H1 (cell line): Measurements from ENCODE around the gene NBEA. TPM values are rescaled to one million over a fixed set of nuclear protein-coding genes. Genes with fewer than 3 reads are reported as not detected.

Experiments
- CTCF ChIA-PET: fragments of 300-600 bp; sonication (Branson Sonifier 250); formaldehyde crosslinking; loops from one replicate; lab custom pipeline; 2021; ENCODE audit not compliant: partially characterized antibody; lab: Charles Lee
- POLR2A ChIA-PET: fragments of 300-600 bp; sonication (Branson Sonifier 250); formaldehyde crosslinking; loops from one replicate; lab custom pipeline; 2021; ENCODE audit warnings: inconsistent platforms; ENCODE audit not compliant: partially characterized antibody; lab: Charles Lee
- DNase-seq, 2 experiments: peaks; one replicate each; pipeline versions ENCODE4 v3.0.0 to v3.0.0-alpha.2; 2010 to 2022; ENCODE audit warnings: low spot score in 2 of 2, low read depth in 1 of 2, mixed read lengths in 1 of 2
- FAIRE-seq: peaks from 2 replicates; lab custom pipeline; 2011; peaks lifted over from hg19 to GRCh38; lab: Jason Lieb, UNC
- H2AFZ ChIP-seq: 2 replicates; pipeline ENCODE4 v1.8.1; 2012; ENCODE audit warnings: low read length, inconsistent platforms
- H2AK5ac ChIP-seq: 2 replicates; pipeline ENCODE4 v1.6.1; 2013; ENCODE audit warnings: low read depth, low read length
- H2BK120ac ChIP-seq: replicated peaks from 2 replicates; pipeline ENCODE3; 2013; ENCODE audit warnings: low read depth, low read length, inconsistent platforms
- H2BK12ac ChIP-seq: 2 replicates; pipeline ENCODE4 v1.6.1; 2013; ENCODE audit warnings: low read depth, low read length
- H2BK15ac ChIP-seq: 2 replicates; pipeline ENCODE4 v1.6.1; 2013; ENCODE audit warnings: low read length
- H2BK20ac ChIP-seq: 2 replicates; pipeline ENCODE4 v1.6.1; 2013; ENCODE audit warnings: low read length
- H2BK5ac ChIP-seq: 2 replicates; pipeline ENCODE4 v1.6.1; 2013; ENCODE audit warnings: low read depth, low read length
- H3K14ac ChIP-seq: 2 replicates; pipeline ENCODE4 v1.6.1; 2013; ENCODE audit warnings: inconsistent platforms; ENCODE audit not compliant: insufficient read length
- H3K18ac ChIP-seq: 2 replicates; pipeline ENCODE4 v1.6.1; 2013; ENCODE audit warnings: low read length; ENCODE audit errors: extremely low read depth
- H3K23ac ChIP-seq: 2 replicates; pipeline ENCODE4 v1.6.1; 2013; ENCODE audit warnings: inconsistent platforms; ENCODE audit not compliant: insufficient read length
- H3K23me2 ChIP-seq: 2 replicates; pipeline ENCODE4 v1.6.1; 2013; ENCODE audit warnings: low read depth, low read length
- H3K27ac ChIP-seq: 2 replicates; pipeline ENCODE4 v1.6.1; 2011; ENCODE audit warnings: low read depth, low read length, inconsistent platforms
- H3K27me3 ChIP-seq, 4 experiments: replicated peaks in 1 of 4; 1 replicate in 1 of 4; 2 replicates in 3 of 4; pipeline versions ENCODE4 v1.6.1 to v1.8.1; 2011 to 2013; ENCODE audit warnings: low read length in 3 of 4, mild to moderate bottlenecking in 3 of 4, inconsistent platforms in 2 of 4, mixed read lengths in 2 of 4, moderate library complexity in 1 of 4; ENCODE audit not compliant: control insufficient read depth in 3 of 4, insufficient read depth in 3 of 4; ENCODE audit errors: extremely low read depth in 1 of 4
- H3K36me3 ChIP-seq, 4 experiments: 2 replicates each; pipeline versions ENCODE4 v1.6.1 to v1.8.1; 2011 to 2013; ENCODE audit warnings: mild to moderate bottlenecking in 4 of 4, low read length in 3 of 4, moderate library complexity in 2 of 4, control low read depth in 1 of 4, inconsistent platforms in 1 of 4; ENCODE audit not compliant: insufficient read depth in 4 of 4, control insufficient read depth in 2 of 4
- H3K4ac ChIP-seq: replicated peaks from 2 replicates; pipeline ENCODE3; 2013; ENCODE audit warnings: low read length, low read depth, mixed read lengths, inconsistent platforms; ENCODE audit not compliant: insufficient read length
- H3K4me1 ChIP-seq, 4 experiments: replicated peaks in 1 of 4; 1 replicate in 1 of 4; 2 replicates in 3 of 4; pipeline versions ENCODE4 v1.6.1 to v1.8.1; 2011 to 2013; ENCODE audit warnings: low read length in 3 of 4, inconsistent platforms in 2 of 4, mixed read lengths in 1 of 4; ENCODE audit not compliant: insufficient read depth in 4 of 4, control insufficient read depth in 3 of 4
- H3K4me2 ChIP-seq, 2 experiments: 2 replicates each; pipeline versions ENCODE4 v1.6.1 to v1.8.1; 2011 to 2013; ENCODE audit warnings: low read depth in 2 of 2, low read length in 2 of 2, control low read depth in 1 of 2, inconsistent platforms in 1 of 2, mild to moderate bottlenecking in 1 of 2; ENCODE audit not compliant: insufficient read depth in 1 of 2
- H3K4me3 ChIP-seq, 4 experiments: fragments of 200-600, 300-600 bp in 1 of 4; sonication (generic), shearing (Covaris generic), sonication (Bioruptor Twin) in 1 of 4; 2 replicates each; pipeline versions ENCODE4 v1.5.1 to v1.8.1; 2011 to 2016; ENCODE audit warnings: low read length in 4 of 4, low read depth in 3 of 4, control low read depth in 2 of 4, inconsistent platforms in 2 of 4, mild to moderate bottlenecking in 2 of 4, mixed read lengths in 1 of 4, moderate library complexity in 1 of 4; ENCODE audit not compliant: insufficient read depth in 2 of 4; ENCODE audit errors: extremely low read depth in 1 of 4
- H3K56ac ChIP-seq: replicated peaks from 2 replicates; pipeline ENCODE3; 2013; ENCODE audit warnings: low read depth, mild to moderate bottlenecking, mixed read lengths, low read length, inconsistent platforms; ENCODE audit not compliant: insufficient read length
- H3K79me1 ChIP-seq: 2 replicates; pipeline ENCODE4 v1.6.1; 2013; ENCODE audit warnings: low read depth, low read length, control low read depth
- H3K79me2 ChIP-seq, 2 experiments: 2 replicates each; pipeline versions ENCODE4 v1.6.1 to v1.8.1; 2012 to 2013; ENCODE audit warnings: low read length in 2 of 2, mild to moderate bottlenecking in 2 of 2, inconsistent platforms in 1 of 2; ENCODE audit not compliant: insufficient read depth in 2 of 2, control insufficient read depth in 1 of 2
- H3K9ac ChIP-seq, 4 experiments: replicated peaks in 1 of 4; 1 replicate in 1 of 4; 2 replicates in 3 of 4; pipeline versions ENCODE4 v1.6.1 to v1.8.1; 2011 to 2013; ENCODE audit warnings: low read depth in 3 of 4, low read length in 3 of 4, control low read depth in 2 of 4, mild to moderate bottlenecking in 2 of 4, moderate library complexity in 2 of 4, inconsistent platforms in 1 of 4; ENCODE audit errors: extremely low read depth in 1 of 4
- H3K9me3 ChIP-seq, 2 experiments: 2 replicates each; pipeline versions ENCODE4 v1.6.1 to v1.8.1; 2012 to 2013; ENCODE audit warnings: mild to moderate bottlenecking in 2 of 2, moderate library complexity in 2 of 2, control low read depth in 1 of 2, inconsistent platforms in 1 of 2, low read depth in 1 of 2, low read length in 1 of 2, mixed read lengths in 1 of 2; ENCODE audit not compliant: insufficient read depth in 2 of 2
- H4K20me1 ChIP-seq, 2 experiments: replicated peaks in 1 of 2; 2 replicates each; pipeline versions ENCODE3 to v1.8.1; 2011 to 2013; ENCODE audit warnings: inconsistent platforms in 2 of 2, low read length in 2 of 2, mild to moderate bottlenecking in 1 of 2; ENCODE audit not compliant: insufficient read depth in 2 of 2, control insufficient read depth in 1 of 2
- H4K5ac ChIP-seq: 2 replicates; pipeline ENCODE4 v1.6.1; 2013; ENCODE audit warnings: low read length, low read depth, mixed read lengths, inconsistent platforms; ENCODE audit not compliant: insufficient read length
- H4K8ac ChIP-seq: 2 replicates; pipeline ENCODE4 v1.8.0; 2013; ENCODE audit warnings: mild to moderate bottlenecking, moderate library complexity, low read length, inconsistent platforms; ENCODE audit not compliant: insufficient read depth; ENCODE audit errors: extremely low read depth
- H4K91ac ChIP-seq: replicated peaks from 2 replicates; pipeline ENCODE3; 2013; ENCODE audit warnings: low read length, mixed read lengths, inconsistent platforms; ENCODE audit not compliant: insufficient read length
- BCL11A ChIP-seq, 2 experiments: IDR thresholded peaks; one replicate each; pipeline ENCODE4 v1.6.1; 2011; ENCODE audit warnings: low read depth in 2 of 2, low read length in 2 of 2, mild to moderate bottlenecking in 2 of 2
- CBX8 ChIP-seq: fragments of 300-800, 300-1000 bp; sonication (generic); IDR thresholded peaks from 2 replicates; pipeline ENCODE4 v1.7.1; 2016; ENCODE audit warnings: low read depth, low read length, borderline replicate concordance
- GABPA ChIP-seq: IDR thresholded peaks from 2 replicates; pipeline ENCODE4 v1.6.1; 2011; ENCODE audit warnings: mild to moderate bottlenecking, low read length, moderate library complexity, borderline replicate concordance; ENCODE audit not compliant: insufficient read depth
- HDAC2 ChIP-seq, 2 experiments: fragments of 300-600 bp in 1 of 2; sonication (generic) in 1 of 2; IDR thresholded peaks; 2 replicates each; pipeline ENCODE4 v1.6.1; 2011 to 2012; ENCODE audit warnings: low read depth in 2 of 2, low read length in 2 of 2, mild to moderate bottlenecking in 2 of 2, moderate library complexity in 2 of 2, borderline replicate concordance in 1 of 2, inconsistent platforms in 1 of 2
- WGBS, 2 experiments: shearing (Covaris generic) in 1 of 2; methylation state at CpG; one replicate each; pipeline versions ENCODE4 v1.1.6 to v1.1.7; 2013 to 2015; ENCODE audit warnings: low lambda C conversion rate in 2 of 2, mixed read lengths in 2 of 2, inconsistent platforms in 1 of 2, low coverage in 1 of 2, missing lambda C conversion rate in 1 of 2; ENCODE audit not compliant: insufficient replicate concordance in 2 of 2, insufficient coverage in 1 of 2, insufficient read length in 1 of 2; ENCODE audit errors: extremely low coverage in 1 of 2, missing lambda C conversion rate in 1 of 2; 5-methylcytosine and 5-hydroxymethylcytosine counted together
- polyA plus RNA-seq, 7 experiments: library from polyadenylated mRNA; depleted of rRNA in 3 of 7; stranded (reverse) in 5 of 7; unstranded in 2 of 7; fragments of >200 nt in 5 of 7; fragments of 200-250 nt in 2 of 7; gene quantifications; 1 replicate in 5 of 7; 2 replicates in 1 of 7; 4 replicates in 1 of 7; pipeline versions ENCODE4 v1.2.1 to v1.2.3, GENCODE V29; 2011 to 2013; ENCODE audit warnings: missing spikeins in 2 of 7, mixed read lengths in 2 of 7
- total RNA-seq: library from RNA; stranded (reverse); fragmentation: NEBNext Ultra II Directional; extraction: Animal tissue kit (Norgen Biotek cat#: 25700); gene quantifications from 2 replicates; pipeline ENCODE4 v1.2.1, GENCODE V29; 2021

NBEA gene
- total and polyA plus RNA-seq, 2 of the 8 experiments (the other 6 are each of a cell fraction or from before 2014, with no cell fraction given): 14.2 to 21.5 TPM

- Histone ChIP-seq H3K9me3 (no peaks in the 10 kb centered on the region), H3K79me1 (no peaks in the 10 kb centered on the region), H4K8ac (no peak overlapping the region), H3K18ac (no peak overlapping the region), H3K4me1 (no peaks in the 10 kb centered on the region), H3K4ac (no peak overlapping the region), H3K27ac (no peak overlapping the region), H2BK5ac (no peak overlapping the region), H2AFZ (no peak overlapping the region), H4K91ac (no peak overlapping the region), H3K27me3 (no peaks in the 10 kb centered on the region), H3K4me3 (no peak overlapping the region), H3K23me2 (no peaks in the 10 kb centered on the region), H3K36me3 (no peaks in the 10 kb centered on the region; a peak in 1 of 8 replicates), H3K14ac (no peak overlapping the region), H2AK5ac (no peak overlapping the region), H2BK120ac (no peak overlapping the region), H3K9ac (no peak overlapping the region), H2BK12ac (no peak overlapping the region), H4K5ac (no peak overlapping the region), H3K56ac (no peak overlapping the region), H3K79me2 (no peaks in the 10 kb centered on the region), H2BK20ac (no peak overlapping the region), H4K20me1 (no peaks in the 10 kb centered on the region), H3K4me2 (no peak overlapping the region), H2BK15ac (no peak overlapping the region), H3K23ac (no peak overlapping the region)
- DNase-seq: no peak
- 88% methylated on average over 1 of the region's 1 CpG; no CpG with 5 or more reads in 1 of the 2 experiments for WGBS, 2 experiments
- TF ChIP-seq HDAC2 (IDR thresholded peaks at IDR 0.05; ENCODE audit: borderline replicate concordance in 1 of 2, low read depth in 2 of 2, low read length in 2 of 2) (no peak), BCL11A (IDR thresholded peaks at IDR 0.05; ENCODE audit: low read depth in 2 of 2, low read length in 2 of 2) (no peak), CBX8 (no peak), GABPA (no peak)
- no peak for FAIRE-seq
- CTCF ChIA-PET: interaction anchor here (0.7 to 1.2 kb wide), 2 partner anchors 139 to 354 kb away, joined by 3 read pairs; no protein-coding TSS in a partner anchor
- POLR2A ChIA-PET: no interaction called here
Observed at GRCh38 chr13:35107535-35107934, 165.5 kb downstream of the NBEA start.
